HG02798 (cell line): Measurements from ENCODE around the gene DNAJA2.

Experiments used
- ATAC-seq: cut with Tn5 transposase; IDR thresholded peaks from one replicate; pipeline ENCODE4 v1.9.1; 2021; ENCODE audit warnings: mild to moderate bottlenecking; ENCODE audit not compliant: unreplicated experiment, poor library complexity

Gene DNAJA2

DNA sequence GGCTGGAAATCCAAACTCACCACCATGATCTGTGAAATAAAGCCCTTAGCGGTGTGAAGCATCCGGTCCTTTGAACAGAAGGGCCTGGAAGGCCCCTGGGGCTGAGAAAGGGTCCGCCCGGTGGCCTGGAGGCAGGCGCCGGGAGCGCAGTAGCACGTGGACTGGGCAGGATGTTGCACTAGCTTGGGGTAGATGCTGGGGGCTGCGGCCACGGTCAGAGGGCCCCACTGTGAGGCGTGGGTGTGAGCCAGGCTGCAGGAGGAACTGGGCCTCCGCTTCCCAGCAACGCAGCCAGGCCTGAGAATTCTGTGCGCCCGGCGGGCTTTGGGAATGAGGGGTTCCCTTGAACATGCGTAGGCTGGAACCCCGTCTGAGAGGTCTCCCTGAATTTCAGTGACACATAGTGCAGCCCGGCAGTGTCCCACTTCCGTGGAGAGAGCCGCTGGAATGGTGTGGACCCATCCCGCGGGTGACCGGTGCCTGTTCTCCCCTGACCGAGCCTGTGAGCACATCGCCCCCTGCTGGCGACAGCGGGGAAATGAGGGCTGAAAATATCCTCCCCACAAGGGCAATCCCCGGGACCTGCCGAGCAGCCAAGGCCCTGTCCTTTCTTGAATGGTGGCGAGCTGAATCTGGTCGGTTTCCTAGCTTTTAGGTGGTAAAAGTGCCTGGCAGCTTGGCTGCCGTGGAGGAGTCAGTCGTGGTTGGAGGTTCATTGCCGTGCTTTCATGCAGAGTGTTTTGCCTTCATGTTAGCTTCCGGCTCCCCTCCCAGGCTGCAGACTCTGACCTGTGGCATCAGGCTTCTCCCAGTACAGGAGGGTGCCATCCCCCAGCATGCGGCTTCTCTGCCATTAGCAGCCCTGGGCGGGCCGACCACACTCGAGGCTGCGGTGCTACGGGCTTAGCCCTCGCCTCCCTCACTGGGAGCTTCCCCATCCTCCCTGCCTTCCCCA, 43.8 kb downstream of the DNAJA2 start:
- peak; percentile 73 for ATAC-seq

DNA sequence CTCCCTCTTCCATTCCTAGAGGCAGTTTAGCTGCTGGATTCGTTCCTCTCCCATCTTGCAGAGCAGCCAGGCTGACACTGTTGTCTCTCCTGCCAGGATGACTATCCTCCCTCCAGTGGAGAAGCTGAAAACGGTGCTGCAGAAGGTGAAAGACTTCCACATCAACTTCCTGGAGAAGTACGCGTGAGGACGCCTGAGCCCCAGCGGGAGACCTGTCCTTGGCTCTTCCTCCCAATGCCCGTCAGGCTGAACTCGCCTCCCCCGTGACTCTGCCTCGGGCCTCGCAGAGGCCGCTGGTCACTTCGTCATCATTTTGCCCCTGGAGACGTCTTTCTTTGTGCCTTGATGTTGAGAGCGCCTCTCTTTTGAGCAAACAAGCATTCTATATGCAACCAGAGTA, 44.7 kb downstream of the DNAJA2 start:
- ATAC-seq, result no peak

- no peak for ATAC-seq
These were observed 46.2 kb downstream of the DNAJA2 start for GRCh38 chr16:46927273-46927672.

DNA sequence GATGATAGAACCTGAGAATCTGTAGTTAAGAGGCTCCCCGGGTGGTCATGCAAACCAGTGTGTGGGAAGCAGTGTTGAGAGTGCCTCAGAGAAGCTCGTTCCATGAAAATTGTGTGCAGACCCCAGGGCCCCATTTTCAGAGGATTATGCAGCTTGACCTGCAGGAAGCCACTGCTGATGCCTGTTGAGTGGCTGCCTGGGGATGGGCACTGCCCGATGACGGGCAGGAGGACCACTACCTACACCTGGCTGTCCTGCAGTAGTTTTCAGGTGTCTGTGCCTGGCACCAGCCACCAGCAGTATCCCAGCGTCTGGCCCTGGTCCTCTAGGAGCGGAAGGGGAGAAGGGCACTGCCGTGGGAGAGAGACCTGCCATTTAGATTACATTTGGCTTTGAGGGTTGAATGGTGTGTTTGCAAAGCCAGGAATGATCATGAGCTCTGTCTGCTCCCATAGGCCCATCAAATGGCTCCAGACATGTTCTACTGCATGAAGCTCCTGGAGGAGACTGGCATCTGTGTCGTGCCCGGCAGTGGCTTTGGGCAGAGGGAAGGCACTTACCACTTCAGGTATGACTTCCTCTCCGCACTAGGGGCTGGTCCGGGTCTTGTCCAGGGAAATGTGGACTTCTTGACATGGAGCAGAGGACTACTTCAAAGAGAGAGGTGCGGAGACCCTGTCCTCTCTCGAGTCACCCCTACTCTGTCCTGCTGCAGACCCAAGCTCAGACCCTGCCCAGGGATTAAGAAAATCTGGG, 46.8 kb downstream of the DNAJA2 start:
- ATAC-seq, result no peak

DNA sequence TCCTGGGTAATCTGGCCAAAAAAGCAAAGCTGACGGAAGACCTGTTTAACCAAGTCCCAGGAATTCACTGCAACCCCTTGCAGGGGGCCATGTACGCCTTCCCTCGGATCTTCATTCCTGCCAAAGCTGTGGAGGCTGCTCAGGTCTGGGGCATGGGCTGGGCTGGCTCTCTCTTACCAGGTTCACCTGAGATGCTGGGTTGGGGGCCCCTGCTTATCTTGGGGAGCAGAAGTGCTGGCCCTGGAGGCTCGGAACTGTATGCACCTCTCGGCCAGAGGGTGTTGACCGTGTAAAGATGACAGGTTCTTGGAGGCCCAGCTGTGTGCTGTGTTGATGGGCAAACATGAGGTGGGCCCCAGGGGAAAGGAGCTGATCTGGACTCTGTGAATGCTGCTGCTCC, 49.1 kb downstream of the DNAJA2 start:
- ATAC-seq, result no peak

- no peak for ATAC-seq
These were observed 49.8 kb downstream of the DNAJA2 start for GRCh38 chr16:46923513-46924295.

- no peak for ATAC-seq
These were observed 51.2 kb downstream of the DNAJA2 start for GRCh38 chr16:46922239-46922638.

- no peak for ATAC-seq
These were observed 52.9 kb downstream of the DNAJA2 start for GRCh38 chr16:46920402-46921068.

GRCh38 chr16:46918905-46919792, 54.3 kb downstream of the DNAJA2 start:
- ATAC-seq, result peak; percentile 88

- ATAC-seq, result no peak
These were observed 55.1 kb downstream of the DNAJA2 start for GRCh38 chr16:46918400-46918799.

GRCh38 chr16:46916980-46917379, 56.5 kb downstream of the DNAJA2 start:
- no peak for ATAC-seq

GRCh38 chr16:46915483-46916025, 57.9 kb downstream of the DNAJA2 start:
- ATAC-seq, result no peak

DNA sequence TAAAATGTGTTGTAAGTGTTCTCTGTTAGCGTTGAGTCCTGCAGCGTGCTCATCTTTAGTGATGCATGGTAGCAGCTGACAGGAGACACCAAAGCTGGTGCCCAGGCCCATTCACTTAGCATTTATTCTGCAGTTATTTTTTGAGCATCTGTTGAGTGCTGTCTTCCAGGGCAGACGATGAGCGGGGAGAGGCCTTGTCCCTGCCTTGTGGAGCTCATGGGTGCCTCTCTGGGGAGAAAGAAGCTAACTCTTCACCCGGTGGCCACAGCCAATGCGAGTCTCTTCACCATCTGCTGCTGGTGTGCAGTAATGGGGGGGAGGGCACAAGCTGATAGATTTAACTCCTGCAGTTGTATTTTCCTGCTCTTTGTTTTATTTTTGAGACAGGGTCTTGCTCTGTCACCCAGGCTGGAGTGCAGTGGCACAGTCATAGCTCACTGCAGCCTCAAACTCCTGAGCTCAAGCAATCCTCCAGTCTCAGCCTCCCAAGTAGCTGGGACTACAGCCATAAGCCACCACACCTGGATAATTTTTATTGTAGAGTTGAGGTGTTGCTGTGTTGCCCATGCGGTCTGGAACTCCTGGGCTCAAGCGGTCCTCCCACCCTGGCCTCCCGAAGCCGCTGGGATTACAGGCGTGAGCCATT, 58.8 kb downstream of the DNAJA2 start:
- ATAC-seq, result no peak

- no peak for ATAC-seq
These were observed 61.8 kb downstream of the DNAJA2 start for GRCh38 chr16:46911650-46912049.

GRCh38 chr16:46911038-46911437, 62.4 kb downstream of the DNAJA2 start:
- peak; percentile 75 for ATAC-seq

- ATAC-seq, result no peak
These were observed 64.7 kb downstream of the DNAJA2 start for GRCh38 chr16:46908540-46909372.

DNA sequence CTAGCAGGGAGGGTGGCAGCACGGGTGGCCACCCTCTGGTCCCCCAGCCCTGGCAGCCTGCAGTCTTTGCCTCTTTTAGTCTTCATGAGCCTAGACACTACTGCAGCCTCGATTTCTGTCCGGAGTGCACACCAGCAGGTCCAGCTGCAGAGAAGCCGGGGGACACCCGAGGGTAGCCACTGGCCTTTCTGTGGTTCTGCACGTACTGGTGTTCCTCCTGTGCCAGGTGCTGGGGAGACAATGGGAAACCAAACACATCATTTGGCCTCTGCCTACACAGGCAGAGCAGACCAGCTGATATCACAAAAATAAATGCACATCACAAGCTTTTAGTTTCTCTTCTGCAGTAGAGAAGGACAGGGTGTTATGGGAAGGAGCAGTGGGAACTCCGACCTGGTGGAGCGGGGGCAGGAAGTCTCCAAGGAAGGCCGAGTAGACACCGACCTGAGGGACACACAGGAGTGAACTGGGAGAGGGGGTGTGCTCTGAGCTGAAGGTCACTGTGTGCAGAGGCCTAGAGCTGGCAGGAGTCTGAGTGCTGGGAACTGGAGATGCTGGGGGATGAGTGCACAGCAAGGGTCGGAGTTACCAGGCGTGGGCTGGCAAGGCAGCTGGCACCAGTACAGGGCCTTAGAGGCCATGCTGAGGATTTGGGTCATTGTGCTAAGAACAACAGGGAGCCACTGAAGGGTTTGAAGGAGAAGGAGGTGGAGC, 66.3 kb downstream of the DNAJA2 start:
- no peak for ATAC-seq
